H9 (cell line): Measurements from ENCODE around the gene ZHX3. TPM values are rescaled to one million over a fixed set of nuclear protein-coding genes. Genes with fewer than 3 reads are reported as not detected.

ENCODE experiments used
- DNase-seq: peaks from one replicate; pipeline ENCODE4 v3.0.0-alpha.2; 2017
- H2AFZ ChIP-seq: one replicate; pipeline ENCODE4 v1.6.1; 2013; ENCODE audit warnings: mild to moderate bottlenecking, low read length, control low read depth, moderate library complexity
- H2AK5ac ChIP-seq: 2 replicates; pipeline ENCODE4 v1.6.1; 2013; ENCODE audit warnings: low read length, control low read depth, mixed read lengths; ENCODE audit not compliant: insufficient read length
- H2BK120ac ChIP-seq: one replicate; pipeline ENCODE4 v1.6.1; 2013; ENCODE audit warnings: low read depth, mild to moderate bottlenecking, low read length, control low read depth, inconsistent platforms; ENCODE audit not compliant: poor library complexity, severe bottlenecking
- H2BK12ac ChIP-seq: 2 replicates; pipeline ENCODE4 v1.6.1; 2013; ENCODE audit warnings: low read length, control low read depth, mixed read lengths, low read depth; ENCODE audit not compliant: insufficient read length
- H2BK15ac ChIP-seq: 2 replicates; pipeline ENCODE4 v1.6.1; 2013; ENCODE audit warnings: low read depth, low read length, control low read depth
- H2BK20ac ChIP-seq: one replicate; pipeline ENCODE4 v1.6.1; 2013; ENCODE audit warnings: low read depth, mild to moderate bottlenecking, low read length, control low read depth, inconsistent platforms; ENCODE audit not compliant: poor library complexity, severe bottlenecking
- H2BK5ac ChIP-seq: 2 replicates; pipeline ENCODE4 v1.6.1; 2013; ENCODE audit warnings: low read length, control low read depth, mixed read lengths; ENCODE audit not compliant: insufficient read length
- H3K14ac ChIP-seq: 2 replicates; pipeline ENCODE4 v1.6.1; 2013; ENCODE audit warnings: low read length, control low read depth; ENCODE audit not compliant: insufficient read depth
- H3K18ac ChIP-seq: 2 replicates; pipeline ENCODE4 v1.6.1; 2013; ENCODE audit warnings: low read depth, mild to moderate bottlenecking, mixed read lengths, low read length, control low read depth; ENCODE audit not compliant: insufficient read length
- H3K23ac ChIP-seq: 2 replicates; pipeline ENCODE4 v1.6.1; 2013; ENCODE audit warnings: low read length, control low read depth, mixed read lengths, low read depth; ENCODE audit not compliant: insufficient read length
- H3K23me2 ChIP-seq: 2 replicates; pipeline ENCODE4 v1.6.1; 2013; ENCODE audit warnings: low read depth, mild to moderate bottlenecking, mixed read lengths, low read length, control low read depth; ENCODE audit not compliant: insufficient read length, poor library complexity, severe bottlenecking
- H3K27ac ChIP-seq: 2 replicates; pipeline ENCODE4 v1.5.1; 2013; ENCODE audit warnings: low read length, control low read depth, mixed read lengths, low read depth; ENCODE audit not compliant: insufficient read length
- H3K27me3 ChIP-seq: 2 replicates; pipeline ENCODE4 v1.6.1; 2013; ENCODE audit warnings: low read length, control low read depth, inconsistent platforms; ENCODE audit not compliant: insufficient read depth
- H3K4ac ChIP-seq: 2 replicates; pipeline ENCODE4 v1.6.1; 2013; ENCODE audit warnings: low read depth, mild to moderate bottlenecking, control low read depth, inconsistent platforms, low read length, moderate library complexity
- H3K4me1 ChIP-seq: 2 replicates; pipeline ENCODE4 v1.6.1; 2013; ENCODE audit warnings: low read length, control low read depth, inconsistent platforms; ENCODE audit not compliant: insufficient read depth
- H3K4me2 ChIP-seq: 2 replicates; pipeline ENCODE4 v1.6.1; 2013; ENCODE audit warnings: low read length, control low read depth, mixed read lengths; ENCODE audit not compliant: insufficient read length, insufficient read depth
- H3K56ac ChIP-seq: 2 replicates; pipeline ENCODE4 v1.6.1; 2013; ENCODE audit warnings: low read depth, mild to moderate bottlenecking, mixed read lengths, low read length, control low read depth; ENCODE audit not compliant: insufficient read length
- H3K79me1 ChIP-seq: 2 replicates; pipeline ENCODE4 v1.6.1; 2013; ENCODE audit warnings: low read depth, mild to moderate bottlenecking, moderate library complexity, low read length, control low read depth, inconsistent platforms; ENCODE audit not compliant: insufficient read depth, poor library complexity, severe bottlenecking
- H3K79me2 ChIP-seq: 2 replicates; pipeline ENCODE4 v1.6.1; 2013; ENCODE audit warnings: low read length, control low read depth, inconsistent platforms; ENCODE audit not compliant: insufficient read depth
- H3K9ac ChIP-seq: 2 replicates; pipeline ENCODE4 v1.6.1; 2013; ENCODE audit warnings: low read length, control low read depth, mixed read lengths; ENCODE audit not compliant: insufficient read length; ENCODE audit errors: extremely low read depth
- H3K9me3 ChIP-seq: one replicate; pipeline ENCODE4 v1.6.1; 2013; ENCODE audit warnings: low read depth, low read length, inconsistent platforms; ENCODE audit not compliant: control insufficient read depth
- H3T11ph ChIP-seq: one replicate; pipeline ENCODE4 v1.6.1; 2013; ENCODE audit warnings: mild to moderate bottlenecking, low read length, control low read depth, inconsistent platforms
- H4K20me1 ChIP-seq: one replicate; pipeline ENCODE4 v1.6.1; 2013; ENCODE audit not compliant: control insufficient read depth, insufficient read length, insufficient read depth
- H4K5ac ChIP-seq: 2 replicates; pipeline ENCODE4 v1.6.1; 2013; ENCODE audit warnings: low read depth, mild to moderate bottlenecking, mixed read lengths, low read length, control low read depth; ENCODE audit not compliant: insufficient read length
- H4K8ac ChIP-seq: replicated peaks from 2 replicates; pipeline ENCODE4 v1.6.1; 2013; ENCODE audit warnings: low read length, control low read depth, mixed read lengths, low read depth; ENCODE audit not compliant: insufficient read length
- H4K91ac ChIP-seq: 2 replicates; pipeline ENCODE4 v1.6.1; 2013; ENCODE audit warnings: low read depth, mild to moderate bottlenecking, moderate library complexity, mixed read lengths, low read length, control low read depth; ENCODE audit not compliant: insufficient read length
- H3K27ac Mint-ChIP-seq, 3 experiments: 2 replicates in 2 of 3; 3 replicates in 1 of 3; pipeline ENCODE4 v1.8.0; 2020 to 2021; ENCODE audit warnings: mixed read lengths in 3 of 3, mild to moderate bottlenecking in 1 of 3, moderate library complexity in 1 of 3
- H3K27me3 Mint-ChIP-seq: 2 replicates; pipeline ENCODE4 v1.8.0; 2021; ENCODE audit warnings: low read depth, mild to moderate bottlenecking, moderate library complexity, mixed read lengths
- H3K36me3 Mint-ChIP-seq, 3 experiments: 2 replicates in 2 of 3; 3 replicates in 1 of 3; pipeline ENCODE4 v1.8.0; 2020 to 2021; ENCODE audit warnings: low read depth in 3 of 3, mixed read lengths in 3 of 3; ENCODE audit not compliant: insufficient read depth in 1 of 3
- H3K4me1 Mint-ChIP-seq, 2 experiments: 2 replicates each; pipeline ENCODE4 v1.8.0; 2020; ENCODE audit warnings: mixed read lengths in 2 of 2
- H3K4me3 Mint-ChIP-seq, 2 experiments: 2 replicates in 1 of 2; 3 replicates in 1 of 2; pipeline ENCODE4 v1.8.0; 2020 to 2021; ENCODE audit warnings: mild to moderate bottlenecking in 2 of 2, mixed read lengths in 2 of 2, moderate library complexity in 1 of 2
- H3K9me3 Mint-ChIP-seq, 2 experiments: 2 replicates in 1 of 2; 3 replicates in 1 of 2; pipeline ENCODE4 v1.8.0; 2020; ENCODE audit warnings: mild to moderate bottlenecking in 2 of 2, mixed read lengths in 2 of 2, moderate library complexity in 1 of 2
- WGBS: extraction: QIAGEN DNeasy Blood & Tissue Kit; methylation state at CpG from one replicate; pipeline ENCODE4 v1.1.7; 2013; ENCODE audit warnings: missing lambda C conversion rate, low lambda C conversion rate, mixed read lengths; ENCODE audit not compliant: insufficient read length; ENCODE audit errors: extremely low coverage; 5-methylcytosine and 5-hydroxymethylcytosine counted together
- total RNA-seq: library from RNA; stranded (reverse); gene quantifications from 2 replicates; pipeline ENCODE4 v1.2.1, GENCODE V29; 2021
- TF ChIP-seq, protein P1 (sequence below): fragments of 200-600 bp; sonication (generic); conservative IDR thresholded peaks from 3 replicates; pipeline ENCODE4 v1.8.0; 2021; ENCODE audit warnings: antibody characterized with exemption, mild to moderate bottlenecking

Gene ZHX3
- total RNA-seq, 1 experiment from 2014 or later = 4.4 TPM

DNA sequence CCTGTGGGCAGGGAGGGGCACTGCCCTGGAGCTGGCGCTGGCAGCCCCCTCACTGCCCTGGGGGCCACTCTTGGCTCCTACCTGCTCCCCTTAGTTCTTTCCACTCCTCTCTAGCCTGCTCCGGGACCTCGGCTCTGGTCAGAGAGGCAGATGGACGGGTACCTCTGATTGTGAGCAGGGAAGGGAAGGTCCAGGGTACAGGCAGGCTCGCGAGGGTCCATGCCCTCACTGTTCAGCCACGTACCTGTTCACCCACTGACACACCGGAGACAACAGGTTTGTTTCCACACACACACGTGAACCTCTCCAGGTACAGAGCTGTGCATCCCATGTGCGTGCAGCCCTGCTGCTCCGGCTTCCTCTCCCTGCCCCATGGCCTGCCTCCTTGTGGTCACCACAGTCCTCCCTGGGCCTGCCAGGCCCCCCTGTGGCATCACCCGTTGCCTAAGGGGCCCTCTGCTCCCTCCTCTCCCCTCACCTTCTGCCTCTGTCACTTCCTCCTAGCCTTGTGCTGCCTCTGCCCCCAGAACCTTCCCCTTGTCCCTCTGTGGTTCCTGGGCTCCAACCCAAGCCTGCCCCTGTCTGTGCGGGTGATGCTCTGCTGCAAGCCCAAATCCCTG, 46.8 kb upstream of the ZHX3 start:
- H3K36me3 Mint-ChIP-seq = peaks cover 0 to 3% (median 0%) of the 10 kb centered on the region in 3 experiments; a peak in 2 of 7 replicates
- no peak overlapping the region for H3K4ac ChIP-seq
- H4K91ac ChIP-seq = no peak overlapping the region
- no peak overlapping the region for H3K14ac ChIP-seq
- no peak overlapping the region for H4K5ac ChIP-seq
- H3K79me2 ChIP-seq = no peaks in the 10 kb centered on the region
- no peak overlapping the region for H2BK120ac ChIP-seq
- H3K9me3 Mint-ChIP-seq = no peaks in the 10 kb centered on the region; a peak in 1 of 5 replicates
- peaks cover 10 to 11% of the 10 kb centered on the region in 2 experiments for H3K4me1 Mint-ChIP-seq
- no peak overlapping the region for H3K27ac Mint-ChIP-seq
- no peak overlapping the region for H3K9ac ChIP-seq
- H4K8ac ChIP-seq = no peak overlapping the region
- H3T11ph ChIP-seq = no peak overlapping the region
- WGBS = no CpG with 5 or more reads among the region's 13 CpGs
- no peak for DNase-seq
- H2BK12ac ChIP-seq = no peak overlapping the region
- no peaks in the 10 kb centered on the region for H3K4me1 ChIP-seq
- peaks cover 3% of the 10 kb centered on the region for H3K23me2 ChIP-seq
- no peak overlapping the region for H3K56ac ChIP-seq
- TF ChIP-seq, protein P1, sequence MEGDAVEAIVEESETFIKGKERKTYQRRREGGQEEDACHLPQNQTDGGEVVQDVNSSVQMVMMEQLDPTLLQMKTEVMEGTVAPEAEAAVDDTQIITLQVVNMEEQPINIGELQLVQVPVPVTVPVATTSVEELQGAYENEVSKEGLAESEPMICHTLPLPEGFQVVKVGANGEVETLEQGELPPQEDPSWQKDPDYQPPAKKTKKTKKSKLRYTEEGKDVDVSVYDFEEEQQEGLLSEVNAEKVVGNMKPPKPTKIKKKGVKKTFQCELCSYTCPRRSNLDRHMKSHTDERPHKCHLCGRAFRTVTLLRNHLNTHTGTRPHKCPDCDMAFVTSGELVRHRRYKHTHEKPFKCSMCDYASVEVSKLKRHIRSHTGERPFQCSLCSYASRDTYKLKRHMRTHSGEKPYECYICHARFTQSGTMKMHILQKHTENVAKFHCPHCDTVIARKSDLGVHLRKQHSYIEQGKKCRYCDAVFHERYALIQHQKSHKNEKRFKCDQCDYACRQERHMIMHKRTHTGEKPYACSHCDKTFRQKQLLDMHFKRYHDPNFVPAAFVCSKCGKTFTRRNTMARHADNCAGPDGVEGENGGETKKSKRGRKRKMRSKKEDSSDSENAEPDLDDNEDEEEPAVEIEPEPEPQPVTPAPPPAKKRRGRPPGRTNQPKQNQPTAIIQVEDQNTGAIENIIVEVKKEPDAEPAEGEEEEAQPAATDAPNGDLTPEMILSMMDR = no peak
- H3K79me1 ChIP-seq = no peaks in the 10 kb centered on the region
- H3K9me3 ChIP-seq = no peaks in the 10 kb centered on the region
- H3K4me3 Mint-ChIP-seq = no peak overlapping the region
- peaks cover 43% of the 10 kb centered on the region for H3K27me3 Mint-ChIP-seq
- H2BK20ac ChIP-seq = no peak overlapping the region
- no peak overlapping the region for H2BK15ac ChIP-seq
- no peak overlapping the region for H2AFZ ChIP-seq
- H3K27me3 ChIP-seq = peaks cover 19% of the 10 kb centered on the region
- H3K18ac ChIP-seq = no peak overlapping the region
- H2AK5ac ChIP-seq = no peak overlapping the region
- H2BK5ac ChIP-seq = no peak overlapping the region
- no peaks in the 10 kb centered on the region for H4K20me1 ChIP-seq
- H3K27ac ChIP-seq = no peak overlapping the region
- no peak overlapping the region for H3K4me2 ChIP-seq
- H3K23ac ChIP-seq = no peak overlapping the region
